UCSD-AML1 (cell line): Measurements from ENCODE around the gene PAIP1.
"Not testable (repeated sequence)": the region's sequence is repeated elsewhere in the genome, so short reads cannot be mapped to it uniquely, and the experiment has no call there.

Experiments used
- DNase-seq: peaks from one replicate; lab custom pipeline; 2025; ENCODE audit not compliant: unreplicated experiment; lab: John Stamatoyannopoulos, UW

The PAIP1 gene

DNA sequence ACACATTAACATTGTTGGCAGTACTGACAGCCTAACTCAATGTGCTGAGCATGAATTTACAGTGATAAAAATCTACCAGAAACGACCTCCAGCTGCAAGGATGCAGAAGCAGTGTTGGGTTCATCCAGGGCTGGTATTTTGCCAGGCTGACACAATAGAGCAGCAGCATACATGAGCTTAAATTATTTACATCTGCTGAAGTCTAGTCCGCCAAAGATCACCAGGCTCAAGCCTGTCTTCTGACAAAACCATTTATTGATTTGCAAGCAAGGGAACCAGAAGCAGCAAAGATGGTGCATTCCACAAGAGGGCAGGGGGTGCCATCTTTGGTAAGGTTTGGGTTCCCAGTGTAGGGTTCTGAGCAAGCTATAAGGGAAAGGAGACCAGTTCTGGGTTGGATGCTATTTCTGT is 33.2 kb downstream of the PAIP1 start:
- DNase-seq, result no peak

DNA sequence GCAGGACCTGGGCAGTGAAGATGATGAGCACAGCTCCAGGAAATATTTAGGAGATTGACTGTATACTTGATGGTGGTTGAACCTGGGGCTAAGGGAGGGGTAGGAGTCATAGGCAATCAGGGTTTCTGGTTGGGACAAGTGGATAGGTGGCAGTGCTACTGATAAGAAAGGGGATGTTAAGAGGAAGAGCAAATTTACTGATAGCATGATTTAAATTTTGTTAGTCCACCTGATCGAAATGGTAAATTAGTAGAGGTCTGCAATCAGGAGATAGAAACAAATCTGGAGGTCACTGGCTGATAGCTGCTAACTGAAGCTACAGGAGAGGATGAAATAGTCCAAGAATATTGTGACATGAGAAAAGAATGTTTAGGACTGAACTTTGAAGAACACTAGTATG is 36.3 kb downstream of the PAIP1 start:
- DNase-seq, result no peak

DNA sequence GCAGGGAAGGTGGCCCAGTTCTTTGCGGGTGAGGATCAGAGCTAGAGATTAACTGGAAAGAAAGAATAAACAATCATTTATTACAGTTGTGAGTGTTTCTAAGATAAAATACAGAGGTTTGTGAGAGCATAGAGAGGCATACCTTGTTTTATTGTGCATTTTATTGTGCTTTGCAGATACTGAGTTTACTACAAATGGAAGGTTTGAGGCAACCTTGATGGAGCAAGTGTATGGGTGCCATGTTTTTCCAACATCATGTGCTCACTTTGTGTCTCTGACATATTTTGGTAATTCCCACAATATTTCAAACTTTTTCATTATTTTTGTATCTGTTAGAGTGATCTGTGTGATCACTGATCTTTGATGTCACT is 41.2 kb downstream of the PAIP1 start:
- no peak for DNase-seq

DNA sequence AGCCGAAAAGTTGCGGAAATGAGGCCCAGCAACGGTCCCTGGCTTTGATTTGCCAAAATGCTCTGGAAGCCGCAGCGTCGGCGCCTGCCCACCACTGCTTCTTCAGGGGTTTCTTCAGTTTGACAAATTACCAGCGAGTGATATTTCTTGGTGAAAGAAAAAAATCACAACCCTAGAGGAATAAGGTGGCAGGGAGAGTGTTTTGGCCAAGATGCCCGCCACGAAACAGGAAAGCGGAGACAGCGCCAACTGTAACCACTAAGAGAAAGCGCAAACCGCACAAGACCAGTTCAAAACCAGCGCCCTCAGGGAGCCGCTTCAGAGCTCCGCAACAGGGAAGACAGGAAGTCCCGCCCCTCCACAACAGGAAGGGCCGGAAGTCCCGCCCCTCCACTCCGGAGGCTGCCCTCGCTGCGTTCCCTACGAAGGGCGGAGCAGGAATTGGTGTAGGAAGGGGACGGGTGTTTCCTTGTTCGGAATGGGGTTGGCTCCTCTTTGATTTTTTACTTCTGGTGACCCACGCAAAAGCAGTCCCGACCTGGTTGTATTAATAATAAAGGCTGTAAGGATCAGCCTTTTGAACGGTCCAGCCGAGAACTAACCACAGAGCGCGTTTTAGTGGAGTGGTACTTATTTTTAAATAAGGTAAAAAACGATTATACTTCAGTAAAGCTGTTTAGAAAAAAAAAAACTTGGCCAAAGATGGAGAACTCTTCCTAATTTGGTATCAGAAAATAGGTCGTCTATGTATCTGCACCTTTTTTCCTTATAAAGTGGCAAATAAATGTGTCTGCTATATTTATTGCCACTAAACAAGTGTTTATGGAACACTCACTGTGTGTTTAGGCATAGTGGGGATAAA is 41.8 kb downstream of the PAIP1 start, which contains the start of gene C5orf34:
Gene C5orf34, minus strand, starts transcription at position 333 of the 862 bp plus-strand sequence. CDS start 5,809 bp downstream, outside the sequence.
- peak; percentile 97 for DNase-seq

DNA sequence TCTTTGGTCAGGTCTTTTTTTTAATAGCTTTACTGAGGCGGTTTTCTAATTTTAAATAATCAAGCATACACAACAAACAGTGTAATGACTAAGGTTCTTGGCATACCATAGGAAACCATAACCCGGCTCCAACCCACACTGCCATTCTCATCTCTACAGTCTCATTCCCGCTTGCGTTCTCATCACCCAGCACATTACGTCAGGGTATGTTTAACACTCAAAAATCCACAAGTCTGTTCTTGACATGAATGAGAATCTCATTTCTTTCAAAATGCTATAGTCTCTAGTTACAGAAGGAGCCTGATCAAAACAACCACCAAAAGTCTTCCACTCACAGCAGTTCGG is 42.4 kb downstream of the PAIP1 start:
- DNase-seq, result no peak

DNA sequence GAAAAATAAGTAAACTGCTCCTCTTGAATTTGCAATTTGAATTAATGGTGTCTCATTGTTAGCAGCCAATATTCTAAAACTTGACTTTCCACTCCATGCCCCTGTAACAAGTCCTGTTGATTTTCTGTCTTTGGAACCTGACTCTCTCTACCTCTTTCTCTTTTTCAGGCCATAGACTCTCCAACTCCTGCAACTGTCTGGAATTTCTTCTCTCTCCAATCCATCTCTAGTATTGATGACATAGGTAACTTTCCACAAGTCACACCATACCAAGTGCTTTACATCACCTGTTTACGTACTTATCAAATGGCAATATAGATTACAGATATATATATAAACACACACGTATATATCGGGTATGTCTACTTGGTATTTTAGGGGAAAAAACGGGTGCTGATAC is 42.9 kb downstream of the PAIP1 start:
- DNase-seq, result no peak

DNA sequence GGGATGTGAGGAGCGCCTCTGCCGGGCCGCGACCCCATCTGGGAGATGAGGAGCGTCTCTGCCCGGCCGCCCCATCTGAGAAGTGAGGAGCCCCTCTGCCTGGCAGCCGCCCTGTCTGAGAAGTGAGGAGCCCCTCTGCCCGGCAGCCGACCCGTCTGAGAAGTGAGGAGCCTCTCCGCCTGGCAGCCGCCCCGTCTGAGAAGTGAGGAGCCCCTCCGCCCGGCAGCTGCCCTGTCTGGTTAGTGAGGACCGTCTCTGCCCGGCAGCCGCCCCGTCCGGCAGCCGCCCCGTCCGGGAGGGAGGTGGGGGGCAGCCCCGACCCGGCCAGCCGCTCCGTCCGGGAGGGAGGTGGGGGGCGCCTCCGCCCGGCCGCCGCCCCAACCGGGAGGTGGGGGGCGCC is 45.8 kb downstream of the PAIP1 start:
- not testable (repeated sequence) for DNase-seq

DNA sequence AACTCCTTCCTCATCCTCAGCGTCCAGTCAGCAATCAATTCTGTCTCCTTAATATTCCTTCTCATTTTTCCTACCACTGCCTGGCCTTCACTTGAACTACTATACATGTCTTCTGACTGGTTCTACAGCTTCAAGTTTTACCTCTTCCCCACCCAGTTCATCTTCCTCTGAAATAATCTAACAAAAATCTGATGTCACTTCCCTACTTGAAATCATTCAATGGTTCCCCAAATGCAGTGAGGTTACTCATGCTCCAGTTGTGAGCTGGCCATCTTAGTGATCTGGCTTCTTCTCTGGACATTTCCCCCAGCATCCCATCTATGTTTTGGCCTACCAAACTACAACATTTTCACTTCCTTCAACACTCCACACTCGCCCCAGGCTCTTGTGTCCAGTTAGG is 58.3 kb downstream of the PAIP1 start:
- DNase-seq, result no peak

DNA sequence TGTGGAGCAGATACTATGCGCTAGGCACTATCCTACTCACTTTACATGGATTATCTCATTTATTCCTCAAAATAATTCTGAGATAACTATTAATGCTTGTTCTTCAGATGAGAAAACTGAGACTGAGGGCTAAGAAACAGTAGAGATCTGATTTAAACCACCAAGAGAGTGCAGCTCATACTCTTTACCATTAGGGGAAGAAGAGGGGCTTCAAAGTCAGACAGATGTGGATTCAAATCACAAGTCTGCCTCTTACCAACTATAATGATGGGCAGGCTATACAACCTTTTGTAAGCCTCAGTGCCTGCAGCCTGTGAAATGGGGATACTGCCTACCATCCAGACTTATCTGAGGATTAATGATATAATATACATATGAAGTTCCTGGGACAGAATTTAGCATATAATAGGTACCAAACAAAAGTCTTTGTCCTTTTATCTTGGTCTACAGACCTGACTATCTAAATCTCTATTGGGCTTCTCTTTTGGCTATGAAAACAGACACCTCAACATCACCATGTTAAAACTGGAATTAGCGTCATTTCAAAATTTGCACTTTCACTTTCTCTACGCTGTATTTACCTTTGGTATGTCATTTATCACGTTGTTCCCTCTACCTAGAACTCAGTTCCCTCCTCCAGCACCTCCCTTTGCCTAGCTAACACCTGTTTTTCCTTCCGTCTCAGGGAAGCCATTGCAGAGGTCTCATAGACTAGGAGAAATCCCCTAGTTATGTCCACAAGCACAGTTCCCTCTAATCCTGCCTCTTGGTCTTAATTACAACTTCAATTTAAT is 59.4 kb downstream of the PAIP1 start:
- DNase-seq, result no peak

DNA sequence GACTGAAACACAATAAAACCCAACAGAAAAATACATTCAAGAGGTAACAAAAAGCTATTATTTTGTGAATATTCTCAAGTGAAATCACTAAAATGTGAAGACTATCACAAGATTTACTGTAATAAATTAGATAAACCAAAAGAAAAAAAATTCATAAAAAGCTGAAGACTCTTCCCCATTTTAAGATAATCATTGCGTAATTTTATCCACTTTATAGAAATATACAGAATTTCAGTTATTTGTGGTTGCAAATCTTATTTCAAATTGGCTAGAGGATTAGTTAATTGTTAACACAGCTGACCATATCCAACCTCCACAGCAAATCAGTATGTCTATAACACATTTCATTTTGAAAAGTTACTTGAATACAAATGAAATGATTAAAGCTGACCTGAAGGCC is 65.6 kb downstream of the PAIP1 start:
- DNase-seq, result no peak

DNA sequence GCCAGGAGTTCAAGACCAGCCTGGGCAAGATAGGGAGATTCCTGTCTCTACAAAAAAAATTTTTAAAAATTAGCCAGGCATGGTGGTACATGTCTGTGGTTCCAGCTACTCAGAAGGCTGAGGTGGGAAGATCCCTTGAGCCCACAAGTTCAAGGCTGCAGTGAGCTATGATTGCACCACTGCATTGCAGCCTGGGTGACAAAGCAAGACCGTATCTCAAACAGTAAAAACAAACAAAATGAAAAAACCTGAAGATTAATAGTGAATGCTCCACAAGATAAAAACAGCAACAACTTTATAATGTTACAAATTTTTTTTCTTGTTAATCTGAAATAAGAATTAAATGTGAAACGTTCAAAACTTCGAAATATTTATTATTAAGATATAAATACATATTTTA is 70.5 kb downstream of the PAIP1 start:
- no peak for DNase-seq

DNA sequence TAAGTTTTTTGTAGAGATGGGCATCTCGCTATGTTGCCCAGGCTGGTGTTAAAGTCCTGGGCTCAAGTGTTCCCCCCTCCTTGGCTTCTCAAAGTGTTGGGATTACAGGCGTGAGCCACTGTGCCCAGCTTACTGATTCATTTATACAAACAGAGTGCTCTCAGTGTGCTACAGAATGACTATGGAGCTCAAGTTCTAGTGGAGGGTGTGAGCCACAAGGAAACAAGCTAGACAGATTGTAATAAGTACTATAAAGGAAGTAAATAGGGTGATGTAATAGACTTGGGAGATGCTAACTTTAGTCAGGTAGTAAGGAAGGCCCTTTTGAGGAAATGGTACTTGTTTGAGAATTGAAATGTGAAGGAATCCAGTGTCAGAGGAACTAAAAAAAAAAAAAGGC is 71.5 kb downstream of the PAIP1 start:
- DNase-seq, result no peak

DNA sequence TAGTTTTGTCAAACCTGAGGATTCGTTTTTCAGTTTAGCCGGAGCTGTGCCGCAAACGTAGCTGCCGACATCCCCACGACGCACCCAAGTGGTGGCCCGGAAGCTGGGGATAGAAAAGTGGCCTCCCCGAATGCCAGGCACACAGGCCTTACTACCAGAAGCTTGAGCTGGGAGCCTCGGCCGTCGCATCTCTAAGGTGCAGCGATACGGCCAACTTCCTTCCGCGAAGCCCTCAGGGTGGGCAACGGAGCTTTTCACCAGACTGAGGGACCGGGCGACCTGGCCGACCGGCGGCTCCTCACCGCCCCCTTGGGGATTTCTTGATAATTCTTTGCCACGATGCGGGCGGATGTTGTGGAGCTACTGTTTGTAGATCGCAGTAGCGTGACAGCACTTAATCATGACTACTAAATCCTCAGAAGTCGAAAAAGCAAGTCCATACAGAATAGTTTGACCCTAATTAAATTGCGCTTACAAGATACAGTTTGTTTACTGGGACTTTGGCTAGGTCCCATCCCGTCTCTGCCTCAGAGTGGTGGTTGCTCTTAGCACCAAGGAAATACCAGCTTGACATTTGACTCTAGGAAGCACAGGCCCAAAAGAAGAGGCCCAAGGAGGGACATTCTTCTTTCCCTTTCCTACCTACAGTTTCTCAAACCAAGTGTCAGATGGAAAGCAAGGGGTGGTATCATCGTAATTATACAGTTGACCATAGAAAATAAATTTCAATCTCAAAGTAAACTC is 72.6 kb downstream of the PAIP1 start:
- peak; percentile 86 for DNase-seq

DNA sequence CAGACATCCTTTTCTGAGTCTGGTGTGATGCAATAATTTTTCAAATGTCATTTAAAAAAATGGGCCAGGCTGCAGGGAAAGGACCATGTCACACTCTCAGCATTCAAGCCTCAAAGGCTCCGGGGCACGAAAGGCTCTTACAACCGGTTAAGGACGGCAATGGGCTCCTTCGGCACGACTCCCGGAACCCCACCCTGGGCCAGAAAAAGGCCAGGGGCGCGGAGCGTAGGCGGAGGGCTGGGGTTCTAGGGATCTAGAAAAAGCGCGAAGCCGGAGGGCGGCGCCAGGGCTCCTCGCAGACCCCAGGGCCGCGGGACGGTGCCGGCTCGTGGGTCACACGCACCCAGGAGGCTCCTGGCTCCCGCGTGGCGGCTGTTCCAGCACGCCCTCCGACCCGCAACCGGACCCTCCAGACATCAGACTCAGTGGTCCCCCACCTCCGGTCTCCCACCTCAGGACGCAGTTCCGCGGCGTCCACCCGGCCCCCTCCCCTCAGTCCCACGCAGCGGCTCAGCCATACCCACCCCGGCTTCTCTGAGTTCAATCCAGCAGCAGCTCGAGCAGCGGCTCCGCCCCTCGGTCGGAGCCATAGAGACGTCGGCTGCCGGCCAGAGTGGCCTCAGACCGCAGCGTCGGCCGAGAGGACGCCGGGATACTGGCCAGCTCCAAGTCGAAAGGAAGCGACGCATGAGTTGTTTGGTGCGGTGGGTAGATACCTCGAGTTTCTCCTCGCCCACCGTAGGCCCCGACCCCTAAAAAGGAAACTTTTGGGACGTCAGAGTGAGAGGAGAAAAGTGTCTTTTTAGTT is 73.4 kb downstream of the PAIP1 start, which contains the start of gene TMEM267:
Gene TMEM267, minus strand, starts transcription at position 568 of the 808 bp plus-strand sequence. CDS start 29,896 bp downstream, outside the sequence.
- peak; percentile 95 for DNase-seq

DNA sequence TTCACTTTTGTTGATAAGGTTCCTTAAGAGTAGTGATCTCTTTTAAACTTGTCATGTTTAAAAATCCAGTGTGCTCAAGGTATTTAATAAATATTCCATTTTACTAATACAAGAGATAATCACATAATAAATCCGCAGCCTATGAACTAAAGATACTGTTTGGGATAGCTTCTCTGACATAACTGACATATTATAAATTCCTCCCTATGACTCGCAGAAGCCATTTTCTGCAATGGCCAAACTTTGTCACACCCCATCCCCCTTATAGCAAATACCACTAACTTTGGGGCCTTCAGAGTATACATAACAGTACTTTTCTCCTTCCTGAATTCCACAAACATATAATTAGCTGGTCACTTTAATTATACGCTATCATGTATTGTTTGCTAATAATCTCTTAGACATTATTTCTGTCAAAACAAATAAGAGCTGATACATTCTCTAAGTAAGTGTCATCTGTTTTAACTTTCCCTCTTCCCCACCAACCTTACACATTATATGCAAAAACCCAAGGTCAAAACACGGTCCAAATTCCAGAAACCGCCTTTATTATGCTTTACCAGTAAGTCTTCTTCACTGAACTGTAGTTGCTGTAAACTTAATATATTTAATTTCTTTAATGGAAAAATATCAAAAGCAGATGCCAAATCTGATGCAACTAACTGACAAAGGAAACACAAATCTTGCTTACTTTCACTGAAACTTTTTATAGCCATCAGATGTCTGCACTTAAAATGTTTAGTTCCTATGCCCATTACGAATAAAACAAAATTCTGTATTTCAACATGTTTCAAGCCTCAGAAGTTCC is 74.2 kb downstream of the PAIP1 start:
- DNase-seq, result no peak
